ENCODE results near the gene TIMP3. TPM values are rescaled to one million over a fixed set of nuclear protein-coding genes. Genes with fewer than 3 reads are reported as not detected.

Gene TIMP3
- total and polyA plus RNA-seq, 2 donors (not counting 1 experiment from before 2014, with no cell fraction given): not detected

DNA sequence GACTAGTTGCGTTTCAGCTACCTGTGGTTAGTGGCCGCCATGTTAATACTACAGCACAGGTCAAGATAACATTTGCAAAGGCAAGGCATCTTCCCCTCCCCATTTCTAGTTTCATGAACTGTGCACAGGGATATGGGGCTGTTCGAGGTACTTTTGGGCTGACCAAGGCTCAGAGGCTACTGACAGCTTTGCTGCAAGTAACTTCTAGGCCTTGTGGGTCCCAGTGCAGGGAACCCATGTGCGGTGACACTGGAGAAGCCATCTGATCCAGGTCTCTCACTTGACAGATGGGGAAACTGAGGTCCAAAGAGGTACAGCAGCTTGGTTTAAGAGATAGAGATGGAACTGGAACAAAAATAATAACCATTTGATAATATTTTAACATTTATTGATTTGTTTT is 13.6 kb downstream of the TIMP3 start:
- POLR2A ChIA-PET: no interaction called here
- H3K27ac Mint-ChIP-seq: no peak overlapping the region
- Histone ChIP-seq H4K20me1 (ENCODE audit: control insufficient read depth, insufficient read depth, low read length, poor library complexity, severe bottlenecking) (no peaks in the 10 kb centered on the region), H2AFZ (ENCODE audit: insufficient read depth, low read depth, low read length, poor library complexity, severe bottlenecking) (no peak overlapping the region), H3K9me3 (ENCODE audit: control extremely low read depth in 1 of 3, control insufficient read depth in 2 of 3, insufficient read depth in 1 of 3, low read length in 2 of 3) (peaks cover 0 to 3% (median 0%) of the 10 kb centered on the region in 3 donors), H3K27ac (ENCODE audit: low read length in 2 of 2) (no peak overlapping the region), H3K4me2 (replicated peaks; ENCODE audit: low read depth, low read length, poor library complexity, severe bottlenecking) (no peak overlapping the region), H3K4me3 (ENCODE audit: control extremely low read depth in 1 of 5, extremely low read depth in 1 of 5, insufficient read depth in 1 of 5, low read depth in 2 of 5, low read length in 4 of 5) (no peak overlapping the region), H3K79me2 (ENCODE audit: control insufficient read depth, insufficient read depth, low read length) (no peaks in the 10 kb centered on the region), H3K9ac (ENCODE audit: low read length) (no peak overlapping the region), H3K36me3 (replicated peaks in 1 of 2; ENCODE audit: control extremely low read depth in 1 of 2, control insufficient read depth in 1 of 2, extremely low read depth in 1 of 2, insufficient read depth in 2 of 2, low read length in 1 of 2) (no peaks in the 10 kb centered on the region), H3K4me1 (ENCODE audit: control insufficient read depth in 2 of 2, insufficient read depth in 2 of 2, low read length in 2 of 2) (no peaks in the 10 kb centered on the region), H3K27me3 (replicated peaks in 1 of 4; ENCODE audit: control extremely low read depth in 1 of 4, control insufficient read depth in 3 of 4, insufficient read depth in 4 of 4, low read length in 3 of 4) (peaks cover 0 to 6% (median 0%) of the 10 kb centered on the region in 4 experiments)
- ATAC-seq (ENCODE audit: low read depth): no peak
- intact Hi-C loops (cut with micrococcal nuclease): no loop called here
- H3K4me3 Mint-ChIP-seq: no peak overlapping the region
- H3K9me3 Mint-ChIP-seq (ENCODE audit: insufficient read depth): no peaks in the 10 kb centered on the region
- CTCF ChIA-PET: no interaction called here
- TF ChIP-seq EZH2 (IDR thresholded peaks at IDR 0.05; ENCODE audit: borderline replicate concordance, insufficient read depth, low read depth, low read length, poor library complexity, severe bottlenecking): no peak
- TF ChIP-seq, protein P1, sequence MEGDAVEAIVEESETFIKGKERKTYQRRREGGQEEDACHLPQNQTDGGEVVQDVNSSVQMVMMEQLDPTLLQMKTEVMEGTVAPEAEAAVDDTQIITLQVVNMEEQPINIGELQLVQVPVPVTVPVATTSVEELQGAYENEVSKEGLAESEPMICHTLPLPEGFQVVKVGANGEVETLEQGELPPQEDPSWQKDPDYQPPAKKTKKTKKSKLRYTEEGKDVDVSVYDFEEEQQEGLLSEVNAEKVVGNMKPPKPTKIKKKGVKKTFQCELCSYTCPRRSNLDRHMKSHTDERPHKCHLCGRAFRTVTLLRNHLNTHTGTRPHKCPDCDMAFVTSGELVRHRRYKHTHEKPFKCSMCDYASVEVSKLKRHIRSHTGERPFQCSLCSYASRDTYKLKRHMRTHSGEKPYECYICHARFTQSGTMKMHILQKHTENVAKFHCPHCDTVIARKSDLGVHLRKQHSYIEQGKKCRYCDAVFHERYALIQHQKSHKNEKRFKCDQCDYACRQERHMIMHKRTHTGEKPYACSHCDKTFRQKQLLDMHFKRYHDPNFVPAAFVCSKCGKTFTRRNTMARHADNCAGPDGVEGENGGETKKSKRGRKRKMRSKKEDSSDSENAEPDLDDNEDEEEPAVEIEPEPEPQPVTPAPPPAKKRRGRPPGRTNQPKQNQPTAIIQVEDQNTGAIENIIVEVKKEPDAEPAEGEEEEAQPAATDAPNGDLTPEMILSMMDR (IDR thresholded peaks at IDR 0.05): no peak
- no peak for DNase-seq
- 94% methylated on average over 4 of the region's 4 CpGs for WGBS (ENCODE audit: insufficient coverage)
- peaks cover 7% of the 10 kb centered on the region for H3K27me3 Mint-ChIP-seq
- H3K4me1 Mint-ChIP-seq: no peaks in the 10 kb centered on the region

DNA sequence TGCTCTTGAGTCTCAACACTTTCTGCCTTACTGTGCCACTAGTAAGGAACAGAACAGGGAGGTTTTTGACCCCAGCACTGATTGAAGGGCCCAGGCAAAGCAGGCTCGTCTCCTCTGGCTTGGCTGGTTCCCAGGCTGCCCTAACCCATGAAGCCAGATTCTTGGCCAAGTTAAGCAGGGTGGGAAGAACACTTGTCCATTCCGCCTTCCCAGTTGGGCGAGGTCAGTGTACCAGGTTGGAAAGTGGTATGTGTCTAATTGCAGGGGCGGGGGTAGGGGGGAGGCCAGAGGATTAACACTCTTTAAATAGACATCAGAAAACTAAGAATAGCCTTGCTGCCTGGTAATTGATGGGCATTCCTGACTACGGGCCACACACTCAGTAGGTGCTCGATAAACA is 14.4 kb downstream of the TIMP3 start:
- WGBS (ENCODE audit: insufficient coverage): 78% methylated on average over 1 of the region's 6 CpGs
- no peak overlapping the region for H3K27ac ChIP-seq (ENCODE audit: low read length in 2 of 2)
- no peak overlapping the region for H3K4me2 ChIP-seq (replicated peaks; ENCODE audit: low read depth, low read length, poor library complexity, severe bottlenecking)
- Mint-ChIP-seq H3K27me3 (peaks cover 7% of the 10 kb centered on the region), H3K27ac (no peak overlapping the region), H3K9me3 (ENCODE audit: insufficient read depth) (no peaks in the 10 kb centered on the region), H3K4me3 (no peak overlapping the region), H3K4me1 (no peaks in the 10 kb centered on the region)
- H4K20me1 ChIP-seq (ENCODE audit: control insufficient read depth, insufficient read depth, low read length, poor library complexity, severe bottlenecking): no peaks in the 10 kb centered on the region
- H3K4me3 ChIP-seq (ENCODE audit: control extremely low read depth in 1 of 5, extremely low read depth in 1 of 5, insufficient read depth in 1 of 5, low read depth in 2 of 5, low read length in 4 of 5): no peak overlapping the region
- no peaks in the 10 kb centered on the region for H3K4me1 ChIP-seq (ENCODE audit: control insufficient read depth in 2 of 2, insufficient read depth in 2 of 2, low read length in 2 of 2)
- intact Hi-C loops (cut with micrococcal nuclease): no loop called here
- ChIA-PET CTCF (no interaction called here), POLR2A (no interaction called here)
- no peak for ATAC-seq (ENCODE audit: low read depth)
- TF ChIP-seq EZH2 (IDR thresholded peaks at IDR 0.05; ENCODE audit: borderline replicate concordance, insufficient read depth, low read depth, low read length, poor library complexity, severe bottlenecking): no peak
- TF ChIP-seq, protein P1 (IDR thresholded peaks at IDR 0.05): no peak
- DNase-seq: no peak
- peaks cover 0 to 6% (median 0%) of the 10 kb centered on the region in 4 experiments for H3K27me3 ChIP-seq (replicated peaks in 1 of 4; ENCODE audit: control extremely low read depth in 1 of 4, control insufficient read depth in 3 of 4, insufficient read depth in 4 of 4, low read length in 3 of 4)
- no peaks in the 10 kb centered on the region for H3K36me3 ChIP-seq (replicated peaks in 1 of 2; ENCODE audit: control extremely low read depth in 1 of 2, control insufficient read depth in 1 of 2, extremely low read depth in 1 of 2, insufficient read depth in 2 of 2, low read length in 1 of 2)
- no peak overlapping the region for H3K9ac ChIP-seq (ENCODE audit: low read length)
- H3K79me2 ChIP-seq (ENCODE audit: control insufficient read depth, insufficient read depth, low read length): no peaks in the 10 kb centered on the region
- H3K9me3 ChIP-seq (ENCODE audit: control extremely low read depth in 1 of 3, control insufficient read depth in 2 of 3, insufficient read depth in 1 of 3, low read length in 2 of 3): peaks cover 0 to 3% (median 0%) of the 10 kb centered on the region in 3 donors
- no peak overlapping the region for H2AFZ ChIP-seq (ENCODE audit: insufficient read depth, low read depth, low read length, poor library complexity, severe bottlenecking)

All from B cell (primary cell).